ENCODE measurements around the gene SPTBN5.

Gene SPTBN5

DNA sequence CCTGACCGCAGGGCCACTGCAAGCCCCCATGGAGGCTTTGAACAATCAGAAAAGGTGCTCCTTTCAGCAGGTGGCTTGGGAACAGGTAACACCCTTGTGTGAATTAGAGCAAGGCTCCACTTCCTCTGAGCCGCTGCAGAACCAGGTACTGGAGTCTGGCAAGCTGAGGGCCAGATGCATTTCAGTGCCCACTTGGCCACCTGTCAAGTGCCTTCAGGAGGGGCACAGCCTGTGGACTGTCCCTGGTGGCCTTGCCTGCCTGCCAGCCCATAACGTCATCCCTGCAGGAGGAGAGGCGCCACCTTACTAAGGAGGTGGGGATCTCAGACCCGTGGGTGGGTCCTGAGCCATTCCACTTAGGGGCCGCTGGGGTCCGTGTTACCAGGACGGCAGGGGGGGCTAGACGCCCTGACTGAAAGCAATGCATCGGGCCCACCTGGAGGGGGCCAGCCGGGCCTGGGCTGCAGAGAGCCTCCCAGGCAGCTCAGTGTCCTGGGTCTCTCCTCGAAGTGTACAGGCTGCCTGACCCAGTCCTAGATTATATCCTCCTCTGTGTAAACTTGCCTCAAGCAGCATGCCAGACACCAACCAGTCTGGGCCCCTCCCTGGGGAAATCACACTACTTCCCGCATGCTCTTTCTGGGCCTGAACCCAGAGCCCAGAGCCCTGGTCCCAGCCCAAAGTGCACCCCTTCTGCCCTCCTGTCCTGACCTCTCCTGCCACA lies 16.1 kb downstream of the SPTBN5 start:
- H3K4me3 ChIP-seq (replicated peaks; ENCODE audit: low read depth, low read length), result no peak overlapping the region
- no peak for DNase-seq (ENCODE audit: extremely low read depth, low read depth)
- TF ChIP-seq, protein P1, sequence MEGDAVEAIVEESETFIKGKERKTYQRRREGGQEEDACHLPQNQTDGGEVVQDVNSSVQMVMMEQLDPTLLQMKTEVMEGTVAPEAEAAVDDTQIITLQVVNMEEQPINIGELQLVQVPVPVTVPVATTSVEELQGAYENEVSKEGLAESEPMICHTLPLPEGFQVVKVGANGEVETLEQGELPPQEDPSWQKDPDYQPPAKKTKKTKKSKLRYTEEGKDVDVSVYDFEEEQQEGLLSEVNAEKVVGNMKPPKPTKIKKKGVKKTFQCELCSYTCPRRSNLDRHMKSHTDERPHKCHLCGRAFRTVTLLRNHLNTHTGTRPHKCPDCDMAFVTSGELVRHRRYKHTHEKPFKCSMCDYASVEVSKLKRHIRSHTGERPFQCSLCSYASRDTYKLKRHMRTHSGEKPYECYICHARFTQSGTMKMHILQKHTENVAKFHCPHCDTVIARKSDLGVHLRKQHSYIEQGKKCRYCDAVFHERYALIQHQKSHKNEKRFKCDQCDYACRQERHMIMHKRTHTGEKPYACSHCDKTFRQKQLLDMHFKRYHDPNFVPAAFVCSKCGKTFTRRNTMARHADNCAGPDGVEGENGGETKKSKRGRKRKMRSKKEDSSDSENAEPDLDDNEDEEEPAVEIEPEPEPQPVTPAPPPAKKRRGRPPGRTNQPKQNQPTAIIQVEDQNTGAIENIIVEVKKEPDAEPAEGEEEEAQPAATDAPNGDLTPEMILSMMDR (IDR thresholded peaks at IDR 0.05; ENCODE audit: low read depth, low read length, missing control alignments), result no peak

- H3K4me3 ChIP-seq (replicated peaks; ENCODE audit: low read depth, low read length), result no peak overlapping the region
- TF ChIP-seq, protein P1 (IDR thresholded peaks at IDR 0.05; ENCODE audit: low read depth, low read length, missing control alignments), result no peak
- no peak for DNase-seq (ENCODE audit: extremely low read depth, low read depth)
These were observed 17.2 kb downstream of the SPTBN5 start for GRCh38 chr15:41876689-41877088.

DNA sequence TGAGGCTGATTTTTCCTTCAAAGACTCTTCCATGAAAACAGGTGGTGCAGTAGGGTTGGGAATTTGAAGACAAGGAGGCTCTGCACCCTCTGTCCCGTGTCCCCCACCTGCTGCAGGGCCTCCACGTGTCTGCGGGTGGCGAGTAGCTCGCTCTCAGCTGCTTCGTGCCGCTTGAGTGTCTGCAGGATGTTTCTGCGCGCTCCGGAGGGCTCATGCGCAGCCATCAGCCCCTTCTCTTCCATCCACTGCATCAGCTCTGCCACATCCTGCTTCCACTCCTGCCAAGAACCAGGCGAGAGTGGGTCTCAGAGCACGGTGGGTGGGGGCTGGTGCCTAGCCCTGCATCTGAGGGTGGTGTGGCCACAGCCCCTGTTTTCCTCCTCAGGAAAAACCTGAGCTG lies 17.8 kb downstream of the SPTBN5 start:
- DNase-seq (ENCODE audit: extremely low read depth, low read depth), result no peak
- TF ChIP-seq, protein P1 (IDR thresholded peaks at IDR 0.05; ENCODE audit: low read depth, low read length, missing control alignments), result no peak
- H3K4me3 ChIP-seq (replicated peaks; ENCODE audit: low read depth, low read length), result no peak overlapping the region

- TF ChIP-seq, protein P1 (IDR thresholded peaks at IDR 0.05; ENCODE audit: low read depth, low read length, missing control alignments), result no peak
- DNase-seq (ENCODE audit: extremely low read depth, low read depth), result no peak
- H3K4me3 ChIP-seq (replicated peaks; ENCODE audit: low read depth, low read length), result no peak overlapping the region
These were observed 19.1 kb downstream of the SPTBN5 start for GRCh38 chr15:41874736-41875135.

GRCh38 chr15:41873711-41874110 lies 20.1 kb downstream of the SPTBN5 start:
- no peak overlapping the region for H3K4me3 ChIP-seq (replicated peaks; ENCODE audit: low read depth, low read length)
- no peak for DNase-seq (ENCODE audit: extremely low read depth, low read depth)
- TF ChIP-seq, protein P1 (IDR thresholded peaks at IDR 0.05; ENCODE audit: low read depth, low read length, missing control alignments), result no peak

DNA sequence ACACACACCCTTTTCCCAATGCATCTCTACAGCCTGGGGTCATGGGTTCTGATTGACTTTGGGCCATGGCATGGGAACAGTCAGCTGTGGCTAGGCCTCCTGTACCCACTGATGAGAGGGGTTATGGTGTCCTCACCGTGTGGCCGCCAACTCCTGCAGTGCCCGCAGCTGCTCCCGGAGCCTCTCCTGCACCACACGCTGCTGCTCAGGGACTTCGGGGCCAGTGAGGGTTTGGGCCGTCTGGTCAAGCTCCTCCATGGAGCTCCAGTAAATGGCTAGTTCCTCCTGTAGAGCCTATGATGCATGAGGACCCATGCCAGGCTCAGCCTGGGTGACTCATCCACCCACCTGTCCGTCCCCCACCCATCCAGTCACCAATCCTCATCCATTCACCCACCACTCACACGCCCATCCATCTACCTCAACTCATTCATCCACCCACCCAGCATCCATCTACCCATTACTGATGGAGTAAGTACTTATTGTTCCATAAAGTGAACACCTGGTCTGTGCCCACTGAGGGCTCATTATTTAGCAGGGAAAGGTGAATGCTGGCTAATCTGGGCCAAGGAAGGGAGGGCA lies 21.6 kb downstream of the SPTBN5 start:
- TF ChIP-seq, protein P1 (IDR thresholded peaks at IDR 0.05; ENCODE audit: low read depth, low read length, missing control alignments), result no peak
- DNase-seq (ENCODE audit: extremely low read depth, low read depth), result no peak

More for the DNA sequence above, 21.6 kb downstream of the SPTBN5 start:
- no peak overlapping the region for H3K4me3 ChIP-seq (replicated peaks; ENCODE audit: low read depth, low read length)
